Measurements from ENCODE around the gene FRMPD4. TPM values are rescaled to one million over a fixed set of nuclear protein-coding genes. Genes with fewer than 3 reads are reported as not detected.

FRMPD4 gene
- total RNA-seq, 1 experiment from 2014 or later, result 1.4 TPM

GRCh38 chrX:12307961-12308360 lies 169.7 kb downstream of the FRMPD4 start:
- ATAC-seq (no peak), DNase-seq (ENCODE audit: low spot score) (no peak)
- POLR2A ChIA-PET, result no interaction called here
- Mint-ChIP-seq H3K27me3 (ENCODE audit: low read depth) (no peaks in the 10 kb centered on the region), H3K9me3 (peaks cover 5% of the 10 kb centered on the region; the same call in 1 of the 2 replicates), H3K27ac (peak overlapping the region; percentile 62), H3K4me3 (no peak overlapping the region), H3K36me3 (peaks cover 5% of the 10 kb centered on the region), H3K4me1 (peaks cover 60% of the 10 kb centered on the region)
- no peak for TF ChIP-seq ETV6 (CRISPR knock-in tag; IDR thresholded peaks at IDR 0.05)
- no peak for TF ChIP-seq HMGA2 (CRISPR knock-in tag; IDR thresholded peaks at IDR 0.05)
- TF ChIP-seq FOXP4 (CRISPR knock-in tag; IDR thresholded peaks at IDR 0.05), result no peak
- no peak for TF ChIP-seq USF2 (CRISPR knock-in tag; IDR thresholded peaks at IDR 0.05)
- no peak for TF ChIP-seq TCF7 (CRISPR knock-in tag; IDR thresholded peaks at IDR 0.05; ENCODE audit: low read depth)
- TF ChIP-seq NR1H2 (CRISPR knock-in tag; IDR thresholded peaks at IDR 0.05), result no peak
- no peak for TF ChIP-seq ZNF281 (CRISPR knock-in tag; IDR thresholded peaks at IDR 0.05)
- TF ChIP-seq SMAD3 (CRISPR knock-in tag; IDR thresholded peaks at IDR 0.05; ENCODE audit: borderline replicate concordance), result no peak
- TF ChIP-seq TEAD1 (CRISPR knock-in tag; IDR thresholded peaks at IDR 0.05), result no peak
- TF ChIP-seq NFE2L1 (CRISPR knock-in tag; IDR thresholded peaks at IDR 0.05), result no peak
- no peak for TF ChIP-seq ZMAT4 (CRISPR knock-in tag; IDR thresholded peaks at IDR 0.05)
- TF ChIP-seq ZNF232 (CRISPR knock-in tag; IDR thresholded peaks at IDR 0.05), result no peak
- TF ChIP-seq STAT6 (CRISPR knock-in tag; conservative IDR thresholded peaks at IDR 0.05; ENCODE audit: low read depth), result no peak
- CTCF ChIA-PET, result no interaction called here

GRCh38 chrX:12308420-12308819 lies 170.1 kb downstream of the FRMPD4 start:
- H3K4me1 Mint-ChIP-seq, result peaks cover 64% of the 10 kb centered on the region
- no peaks in the 10 kb centered on the region for H3K27me3 Mint-ChIP-seq (ENCODE audit: low read depth)
- DNase-seq (ENCODE audit: low spot score), result no peak
- H3K27ac Mint-ChIP-seq, result peak overlapping the region; percentile 62
- CTCF ChIA-PET, result no interaction called here
- H3K9me3 Mint-ChIP-seq, result peaks cover 5% of the 10 kb centered on the region; the same call in 1 of the 2 replicates
- POLR2A ChIA-PET, result no interaction called here
- H3K36me3 Mint-ChIP-seq, result peaks cover 5% of the 10 kb centered on the region
- H3K4me3 Mint-ChIP-seq, result no peak overlapping the region
- peak; percentile 20; the same call in 1 of the 2 replicates for ATAC-seq
- TF ChIP-seq FOXJ3 (CRISPR knock-in tag; IDR thresholded peaks at IDR 0.05; ENCODE audit: borderline replicate concordance), result no peak

Data from WTC11 (cell line).